HT1080 (cell line): ENCODE results near the gene GMIP. TPM values are rescaled to one million over a fixed set of nuclear protein-coding genes. Genes with fewer than 3 reads are reported as not detected.
"Not testable (repeated sequence)": the region's sequence is repeated elsewhere in the genome, so short reads cannot be mapped to it uniquely, and the experiment has no call there.

ENCODE experiments used
- DNase-seq: peaks from one replicate; pipeline ENCODE4 v3.0.0-alpha.2; 2015; ENCODE audit warnings: low read depth
- polyA plus RNA-seq, 2 experiments: library from polyadenylated mRNA; depleted of rRNA; stranded (reverse); fragments of >200 nt; gene quantifications; 2 replicates each; pipeline ENCODE4 v1.2.3, GENCODE V29; 2015
- total RNA-seq: library from RNA; depleted of rRNA; stranded (reverse); fragments of >200 nt; shearing (Covaris generic); gene quantifications from 2 replicates; pipeline ENCODE4 v1.2.3, GENCODE V29; 2014; rRNA removed

GMIP gene
- 3.0 and 3.6 TPM in 2 replicates for total RNA-seq
- 4.7 and 6.7 TPM in 2 replicates for polyA plus RNA-seq (2015; cell fraction: cytosol; rRNA removed)
- polyA plus RNA-seq (2015; cell fraction: nucleus; rRNA removed): 17.1 and 20.8 TPM in 2 replicates

DNA sequence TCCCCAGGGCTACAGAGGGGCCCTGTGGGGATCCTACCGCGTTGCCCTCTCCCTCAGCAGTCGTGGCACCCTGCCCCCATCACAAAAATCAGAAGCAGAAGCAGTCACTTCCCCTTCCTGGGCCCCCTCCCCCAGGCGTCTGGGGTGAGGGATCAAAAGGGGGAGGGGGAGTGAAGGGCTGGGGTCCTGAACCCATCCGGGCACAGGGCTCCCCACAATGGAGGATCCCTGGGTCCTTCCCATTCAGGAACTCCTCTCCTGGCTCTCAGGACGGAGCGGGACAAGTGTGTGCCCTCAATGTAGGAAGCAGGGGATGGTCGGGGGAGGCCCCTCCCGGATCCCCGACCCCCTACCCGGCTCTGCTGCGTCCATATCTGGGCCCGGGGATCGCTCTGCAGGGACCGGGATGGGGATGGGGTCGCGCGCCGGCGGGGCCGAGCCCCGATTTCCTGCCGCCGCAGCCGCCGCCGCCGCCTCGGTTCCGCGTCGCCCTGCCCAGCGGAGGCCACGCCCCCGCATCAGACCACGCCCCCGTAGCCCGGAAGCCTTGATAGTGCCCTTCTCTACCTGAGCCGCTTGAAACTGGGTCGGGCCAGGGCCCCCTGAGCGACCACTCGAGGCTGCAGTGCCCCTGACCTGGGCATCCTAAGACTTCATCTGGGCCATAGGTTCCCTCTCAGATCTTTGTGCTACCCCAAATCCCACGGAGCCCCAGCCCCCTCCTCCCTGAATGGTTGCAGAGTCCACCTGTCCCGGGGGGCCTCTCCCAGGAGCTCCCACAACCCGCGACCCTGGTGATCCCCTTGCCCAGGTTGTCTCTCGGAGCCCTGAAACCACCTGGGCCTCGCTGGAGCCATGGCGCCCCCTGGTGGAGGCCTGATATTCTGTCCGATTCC is at the start of gene GMIP:
Gene GMIP, minus strand, starts transcription at position 500 of the 896 bp plus-strand sequence. Its CDS starts 128 bp downstream, at position 372.
- DNase-seq: peak; percentile 48

- DNase-seq: no peak
These were observed 48.2 kb upstream of the GMIP start for GRCh38 chr19:19691683-19692082.

DNA sequence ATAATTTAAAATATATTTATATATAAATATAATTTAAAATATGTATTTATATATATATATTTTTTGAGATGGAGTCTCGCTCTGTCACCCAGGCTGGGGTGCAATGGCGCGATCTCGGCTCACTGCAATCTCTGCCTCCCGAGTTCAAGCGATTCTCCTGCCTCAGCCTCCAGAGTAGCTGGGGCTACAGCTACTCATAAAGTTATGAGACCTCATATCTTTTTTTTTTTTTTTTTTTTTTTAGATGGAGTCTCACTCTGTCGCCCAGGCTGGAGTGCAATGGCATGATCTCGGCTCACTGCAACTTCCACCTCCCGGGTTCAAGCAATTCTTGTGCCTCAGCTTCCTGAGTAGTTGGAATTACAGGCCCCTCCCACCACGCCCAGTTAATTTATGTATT is 45.6 kb upstream of the GMIP start:
- not testable (repeated sequence) for DNase-seq

- no peak for DNase-seq
These were observed 43.6 kb upstream of the GMIP start for GRCh38 chr19:19687090-19687489.

DNA sequence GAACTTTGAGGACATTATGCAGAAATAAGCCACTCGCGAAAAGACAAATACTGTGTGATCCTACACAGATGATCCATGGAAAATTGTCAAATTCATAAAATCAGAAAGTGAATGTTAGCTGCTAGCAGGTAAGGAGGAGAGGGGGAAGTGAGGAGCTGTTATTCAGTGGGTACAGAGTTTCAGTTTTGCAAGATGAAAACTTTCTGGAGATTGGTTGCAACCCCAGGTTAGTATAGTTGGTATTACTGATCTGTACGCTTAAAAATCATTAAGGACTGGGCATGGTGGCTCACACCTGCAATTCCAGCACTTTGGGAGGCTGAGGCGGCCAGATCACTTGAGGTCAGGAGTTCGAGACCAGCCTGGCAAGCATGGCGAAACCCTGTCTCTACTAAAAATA is 43.1 kb upstream of the GMIP start:
- no peak for DNase-seq

GRCh38 chr19:19686119-19686518 is 42.7 kb upstream of the GMIP start:
- DNase-seq: not testable (repeated sequence)

- no peak for DNase-seq
These were observed 36.0 kb upstream of the GMIP start for GRCh38 chr19:19679176-19680073.

DNA sequence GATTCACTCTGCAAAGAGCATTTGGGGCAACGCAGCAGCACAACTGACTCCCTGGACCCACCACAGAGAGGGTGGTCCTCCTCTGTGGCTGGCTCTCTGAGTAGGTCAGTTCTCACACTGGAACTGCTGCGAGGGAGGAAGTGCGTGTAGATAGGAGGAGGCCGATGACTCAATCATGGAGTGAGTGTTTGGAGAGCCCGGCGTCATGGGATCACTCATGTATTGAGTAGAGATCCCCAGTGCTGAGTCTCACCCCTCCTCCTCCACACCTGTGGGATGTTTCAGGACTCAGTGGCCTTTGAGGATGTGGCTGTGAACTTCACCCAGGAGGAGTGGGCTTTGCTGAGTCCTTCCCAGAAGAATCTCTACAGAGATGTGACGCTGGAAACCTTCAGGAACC is 34.1 kb upstream of the GMIP start:
- no peak for DNase-seq

GRCh38 chr19:19674315-19674714 is 30.9 kb upstream of the GMIP start:
- DNase-seq: no peak

- no peak for DNase-seq
These were observed 29.4 kb upstream of the GMIP start for GRCh38 chr19:19672816-19673215.

- DNase-seq: no peak
These were observed 26.7 kb upstream of the GMIP start for GRCh38 chr19:19670070-19670551.

DNA sequence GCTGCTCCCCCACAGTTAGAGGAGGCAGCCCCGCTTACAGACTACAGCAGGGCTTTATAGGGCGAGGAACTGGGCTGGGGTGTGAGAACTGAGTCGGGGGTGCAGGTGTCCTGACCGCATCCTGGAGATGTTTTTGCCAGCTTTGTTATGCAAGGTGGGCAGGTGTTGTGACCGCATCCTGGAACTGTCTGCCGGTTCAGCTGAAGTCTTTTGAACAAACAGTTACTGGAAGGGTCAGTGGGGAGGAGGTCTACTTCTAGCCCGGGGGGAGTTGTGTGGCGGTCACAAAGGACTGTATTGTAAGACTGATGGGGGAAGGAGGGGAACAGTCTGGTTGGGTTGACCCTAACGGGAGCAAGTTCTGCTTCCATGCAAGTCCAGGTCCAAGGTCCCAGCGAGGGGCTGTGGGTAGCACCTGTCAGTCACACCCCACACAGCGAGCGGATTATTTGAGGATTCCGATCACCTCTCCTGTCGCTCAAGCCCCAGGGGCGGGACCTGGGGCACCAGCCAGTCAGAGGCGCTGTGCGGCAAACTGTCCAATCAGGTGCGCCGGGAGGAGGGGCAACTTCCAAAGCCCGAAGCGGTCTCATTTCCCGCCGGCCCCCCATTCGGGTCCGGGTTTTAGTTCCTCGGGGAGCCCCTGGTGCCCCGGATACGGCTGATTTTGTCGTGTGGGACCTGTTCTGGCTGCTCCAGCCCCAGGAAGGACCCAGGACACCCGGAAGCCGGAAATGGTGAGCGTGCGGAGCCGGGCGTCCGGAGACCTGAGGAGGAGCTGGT is 25.0 kb upstream of the GMIP start, which contains the start of gene ZNF101:
Gene ZNF101, plus strand, starts transcription at position 610 of the 783 bp plus-strand sequence. Its CDS starts 125 bp downstream, at position 735.
- peak; percentile 90 for DNase-seq

- DNase-seq: not testable (repeated sequence)
These were observed 22.0 kb upstream of the GMIP start for GRCh38 chr19:19665420-19665948.

DNA sequence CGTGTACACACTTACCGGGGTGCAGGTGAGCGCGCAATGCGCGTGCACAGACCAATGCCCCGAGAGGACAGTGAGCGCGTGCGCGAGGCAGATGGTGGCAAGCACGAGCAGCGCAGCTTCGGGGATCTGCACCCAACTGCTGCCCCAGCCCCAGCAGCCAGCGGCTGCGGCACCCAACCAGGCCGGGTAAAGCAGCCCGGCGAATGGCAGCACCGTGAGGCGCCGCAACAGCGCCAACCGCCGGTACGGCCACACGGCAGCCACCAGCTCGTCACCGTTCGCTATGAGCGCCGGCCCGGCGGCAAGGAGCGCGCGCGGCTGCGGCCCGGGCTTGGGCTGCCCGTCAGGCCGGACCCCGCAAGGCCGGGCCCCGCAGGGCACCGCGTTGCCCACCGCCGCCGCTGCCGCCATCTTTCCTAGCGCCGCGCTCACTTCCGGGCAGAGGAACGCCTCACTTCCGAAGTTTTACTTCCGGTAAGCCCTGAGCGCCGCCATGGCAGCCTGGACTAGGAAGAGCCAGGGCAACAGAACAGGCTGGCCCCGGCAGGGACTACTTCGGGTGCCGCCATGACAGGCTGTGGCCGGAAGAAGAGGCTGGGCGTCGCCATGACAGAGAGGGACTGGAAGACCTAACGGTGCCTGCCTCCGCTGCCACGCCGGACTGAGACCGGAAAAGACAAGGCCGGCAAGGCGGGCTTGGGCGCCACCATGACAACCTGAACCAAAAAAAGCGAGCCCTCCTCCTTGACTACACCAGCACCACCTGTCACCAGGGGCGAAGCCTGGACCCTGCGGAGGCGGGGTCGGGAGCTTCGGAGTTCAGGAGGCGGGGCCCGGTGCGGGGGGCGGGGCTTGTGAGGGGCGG is 20.0 kb upstream of the GMIP start, which contains the start of gene ATP13A1:
Gene ATP13A1, minus strand, starts transcription at position 421 of the 865 bp plus-strand sequence. Its CDS starts 10 bp downstream, at position 411.
- peak; percentile 95 for DNase-seq

DNA sequence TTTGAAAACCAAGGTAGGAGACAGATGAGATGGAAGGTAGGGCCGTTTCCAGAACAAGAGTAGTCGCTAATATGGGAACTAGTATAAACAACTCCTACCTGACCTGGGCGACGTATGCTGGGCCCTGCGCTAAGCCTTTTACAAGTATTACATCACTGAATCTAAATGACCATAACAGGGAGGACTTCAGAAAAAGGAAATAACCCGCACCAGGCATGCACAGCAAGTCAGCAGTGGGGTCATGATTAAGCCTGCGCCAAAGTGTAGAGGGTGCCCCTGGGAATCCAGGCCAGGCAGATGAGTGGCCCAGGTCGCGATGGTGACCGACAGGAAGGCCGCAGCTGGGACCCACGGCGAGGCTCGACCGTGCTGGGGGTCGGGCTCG is 19.4 kb upstream of the GMIP start:
- DNase-seq: peak; percentile 24

DNA sequence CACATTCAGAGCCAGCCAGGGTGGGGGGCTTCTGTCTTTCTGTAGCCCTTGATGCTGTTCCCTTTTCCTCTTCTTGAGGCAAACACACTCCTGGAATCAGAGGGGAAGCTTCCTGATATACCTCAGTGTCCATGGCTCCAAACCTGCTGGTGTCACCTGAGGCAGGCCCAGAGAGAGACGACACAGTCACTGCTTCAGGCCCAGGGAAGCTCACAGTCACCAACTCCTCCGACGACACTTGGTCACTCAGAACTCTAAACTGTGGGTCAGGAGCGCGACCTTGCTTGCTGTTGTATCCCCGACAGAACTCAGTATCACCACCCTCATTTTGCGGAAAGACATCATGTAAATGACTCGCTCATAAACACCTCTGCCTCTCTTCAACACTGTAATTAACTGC is 18.9 kb upstream of the GMIP start:
- DNase-seq: no peak

DNA sequence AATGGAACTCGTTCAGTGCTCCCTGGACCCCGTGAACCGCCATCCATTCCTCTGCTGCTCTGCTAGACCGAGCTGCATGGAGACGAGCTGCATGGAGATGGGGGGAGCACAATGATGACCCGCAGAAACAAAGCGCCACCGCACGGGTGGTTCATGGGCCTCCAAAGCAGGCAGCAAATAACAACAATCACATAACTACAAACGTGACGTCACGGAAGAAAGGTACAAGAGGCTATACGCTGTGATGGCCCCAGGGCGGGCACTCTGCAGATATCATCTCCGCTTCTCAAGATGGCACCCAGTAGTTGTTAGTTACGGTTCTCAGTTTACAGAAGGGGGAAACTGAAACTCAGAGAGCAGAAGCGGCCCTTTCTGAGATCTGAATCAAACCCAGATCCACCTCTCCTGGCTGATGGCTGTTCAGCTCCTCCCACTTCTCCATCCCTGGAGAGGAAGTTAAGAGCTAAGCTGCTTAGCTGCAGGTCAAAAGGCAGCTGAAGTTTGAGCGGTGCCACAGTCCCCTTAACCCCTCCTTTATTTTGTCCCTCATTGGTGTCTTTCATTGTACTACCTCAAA is 18.3 kb upstream of the GMIP start:
- no peak for DNase-seq

DNA sequence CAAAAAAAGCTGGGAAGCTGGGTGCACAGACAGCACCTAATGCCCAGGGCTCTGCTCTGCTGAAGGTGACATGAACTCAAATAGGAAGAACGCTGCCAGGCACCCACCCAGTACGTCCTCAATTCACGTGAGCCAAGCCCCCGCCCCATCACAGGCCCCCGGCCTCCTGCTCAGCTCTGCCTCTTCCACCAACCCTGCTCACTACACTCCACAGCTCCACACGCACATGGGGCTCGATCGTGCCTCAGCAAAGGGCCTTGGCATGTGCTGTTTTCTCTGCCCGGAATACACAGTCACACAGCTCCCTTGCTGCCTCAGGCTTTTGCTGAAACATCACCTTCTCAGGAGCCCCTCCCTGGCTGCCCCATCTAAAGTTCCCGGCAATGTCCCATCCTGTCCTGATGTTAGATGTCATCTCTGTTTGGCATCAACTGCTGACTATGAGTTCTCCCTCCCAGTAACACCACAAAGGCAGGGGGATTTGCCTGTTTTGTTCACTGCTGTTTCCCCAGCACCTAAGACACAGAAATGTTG is 17.8 kb upstream of the GMIP start:
- no peak for DNase-seq
